Colonic mucosa (tissue), 4 donors: ENCODE measurements around the gene SPOCK2. TPM values are rescaled to one million over a fixed set of nuclear protein-coding genes. Genes with fewer than 3 reads are reported as not detected.
"Not testable (repeated sequence)": the region's sequence is repeated elsewhere in the genome, so short reads cannot be mapped to it uniquely, and the experiment has no call there.

Experiments
- DNase-seq: peaks from one replicate; pipeline ENCODE4 v3.0.0-alpha.2; 2020
- H3K27ac ChIP-seq: fragments of 200-600 bp; one replicate; pipeline ENCODE4 v1.8.0; 2021
- H3K27me3 ChIP-seq: fragments of 200-600 bp; one replicate; pipeline ENCODE4 v1.8.0; 2021
- H3K36me3 ChIP-seq: fragments of 200-600 bp; one replicate; pipeline ENCODE4 v1.8.0; 2021
- H3K4me1 ChIP-seq: fragments of 200-600 bp; one replicate; pipeline ENCODE4 v1.8.0; 2021; ENCODE audit warnings: mild to moderate bottlenecking
- H3K4me3 ChIP-seq: fragments of 200-600 bp; one replicate; pipeline ENCODE4 v1.8.0; 2021
- H3K9ac ChIP-seq, 2 donors: one replicate each; pipeline ENCODE4 v1.7.0; 2013; ENCODE audit warnings: control low read depth in 2 of 2, low read depth in 2 of 2, low read length in 2 of 2
- H3K9me3 ChIP-seq: fragments of 200-600 bp; one replicate; pipeline ENCODE4 v1.8.0; 2021
- intact Hi-C: fragments of 100-400 bp; cut with DNase I; formaldehyde crosslinking; loops from one replicate; pipeline ENCODE4 v1.14.1; 2022
- total RNA-seq, 2 donors: library from RNA; stranded (reverse); fragmentation: NEBNext Ultra II Directional in 1 of 2; extraction: Animal tissue kit (Norgen Biotek cat#: 25700) in 1 of 2; gene quantifications; one replicate each; pipeline ENCODE4 v1.2.1, GENCODE V29; 2021
- TF ChIP-seq, protein P1 (sequence below): fragments of 200-600 bp; IDR thresholded peaks from one replicate; pipeline ENCODE4 v1.8.0; 2022; ENCODE audit warnings: antibody characterized with exemption, mild to moderate bottlenecking
- donor health status: healthy.
- donor health status: DM: no; HTN: no; CAD: no.
- donor health status: DM: no; HTN: no; CAD: no.

Gene SPOCK2
- total RNA-seq, 2 donors from 2014 or later = 4.7 to 6.5 TPM

DNA sequence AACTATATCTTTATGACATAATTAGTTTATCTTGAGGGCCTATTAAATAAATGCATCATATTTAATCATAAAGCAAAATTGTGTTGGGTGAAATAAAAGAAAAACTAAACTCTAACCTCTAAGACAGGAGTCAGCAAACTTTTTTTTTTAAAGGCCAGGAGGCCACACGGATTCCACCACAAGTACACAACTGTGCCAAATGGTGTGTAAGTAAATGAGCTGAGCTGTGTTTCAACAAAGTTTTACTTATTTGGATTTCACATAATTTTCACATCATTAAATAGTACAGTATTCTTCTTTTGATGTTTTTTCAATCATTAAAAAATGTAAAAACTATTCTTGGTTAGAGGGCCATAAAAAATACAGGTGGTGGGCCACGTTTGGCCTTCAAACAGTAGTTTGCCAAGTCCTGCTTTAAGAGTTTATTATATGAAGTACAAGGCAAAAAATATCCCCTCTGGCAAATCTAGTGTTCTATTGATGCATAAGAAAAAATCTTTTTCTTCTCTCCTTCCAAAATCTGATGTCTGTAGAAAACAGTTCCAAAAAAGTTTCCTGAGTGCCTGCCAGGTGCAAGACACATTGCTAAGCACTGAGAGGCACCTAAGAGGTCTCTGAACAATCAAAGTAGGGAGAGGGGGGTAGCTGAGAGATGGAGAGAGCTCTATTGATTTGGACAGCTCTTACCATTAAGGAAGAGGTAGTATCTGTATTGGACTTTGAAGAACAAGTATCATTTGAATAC is 26.5 kb upstream of the SPOCK2 start:
- Histone ChIP-seq H3K36me3 (no peaks in the 10 kb centered on the region), H3K27ac (no peak overlapping the region), H3K9me3 (no peaks in the 10 kb centered on the region), H3K27me3 (no peaks in the 10 kb centered on the region), H3K4me1 (no peaks in the 10 kb centered on the region), H3K4me3 (no peak overlapping the region), H3K9ac (no peak overlapping the region)
- no peak for DNase-seq
- intact Hi-C loops = no loop called here
- TF ChIP-seq, protein P1, sequence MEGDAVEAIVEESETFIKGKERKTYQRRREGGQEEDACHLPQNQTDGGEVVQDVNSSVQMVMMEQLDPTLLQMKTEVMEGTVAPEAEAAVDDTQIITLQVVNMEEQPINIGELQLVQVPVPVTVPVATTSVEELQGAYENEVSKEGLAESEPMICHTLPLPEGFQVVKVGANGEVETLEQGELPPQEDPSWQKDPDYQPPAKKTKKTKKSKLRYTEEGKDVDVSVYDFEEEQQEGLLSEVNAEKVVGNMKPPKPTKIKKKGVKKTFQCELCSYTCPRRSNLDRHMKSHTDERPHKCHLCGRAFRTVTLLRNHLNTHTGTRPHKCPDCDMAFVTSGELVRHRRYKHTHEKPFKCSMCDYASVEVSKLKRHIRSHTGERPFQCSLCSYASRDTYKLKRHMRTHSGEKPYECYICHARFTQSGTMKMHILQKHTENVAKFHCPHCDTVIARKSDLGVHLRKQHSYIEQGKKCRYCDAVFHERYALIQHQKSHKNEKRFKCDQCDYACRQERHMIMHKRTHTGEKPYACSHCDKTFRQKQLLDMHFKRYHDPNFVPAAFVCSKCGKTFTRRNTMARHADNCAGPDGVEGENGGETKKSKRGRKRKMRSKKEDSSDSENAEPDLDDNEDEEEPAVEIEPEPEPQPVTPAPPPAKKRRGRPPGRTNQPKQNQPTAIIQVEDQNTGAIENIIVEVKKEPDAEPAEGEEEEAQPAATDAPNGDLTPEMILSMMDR = no peak

DNA sequence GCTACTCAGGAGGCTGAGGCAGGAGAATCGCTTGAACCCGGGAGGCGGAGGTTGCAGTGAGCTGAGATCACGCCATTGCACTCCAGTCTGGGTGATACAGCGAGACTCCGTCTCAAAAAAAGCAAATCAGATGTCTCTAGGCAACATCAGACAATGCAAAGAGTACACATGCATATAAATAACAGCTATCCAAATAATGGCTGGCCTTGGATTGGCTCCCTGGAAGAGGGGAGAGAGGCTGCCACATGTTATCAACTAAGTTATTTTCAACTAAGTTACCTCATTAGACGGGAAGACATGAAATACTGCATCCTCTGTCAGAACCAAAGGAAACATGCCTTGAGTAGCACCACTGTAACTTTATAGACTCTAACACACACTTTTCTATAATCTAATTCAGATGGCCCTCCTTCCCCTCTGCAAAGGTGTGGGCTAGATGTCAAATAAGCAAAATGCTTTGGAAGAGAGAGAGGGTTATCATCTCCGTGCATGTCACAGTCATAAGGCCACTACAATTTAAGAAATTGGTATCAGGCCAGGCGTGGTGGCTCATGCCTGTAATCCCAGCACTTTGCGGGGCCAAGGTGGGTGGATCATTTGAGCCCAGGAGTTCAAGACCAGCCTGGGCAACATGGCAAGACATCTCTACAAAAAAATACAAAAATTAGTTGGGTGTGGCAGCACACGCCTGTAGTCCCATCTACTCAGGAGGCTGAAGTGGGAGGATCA is 22.5 kb upstream of the SPOCK2 start:
- TF ChIP-seq, protein P1 = no peak
- no peaks in the 10 kb centered on the region for H3K4me1 ChIP-seq
- no peak overlapping the region for H3K27ac ChIP-seq
- H3K9me3 ChIP-seq = no peaks in the 10 kb centered on the region
- H3K4me3 ChIP-seq = no peak overlapping the region
- no peaks in the 10 kb centered on the region for H3K36me3 ChIP-seq
- intact Hi-C loops = no loop called here
- H3K27me3 ChIP-seq = no peaks in the 10 kb centered on the region
- no peak for DNase-seq
- no peak overlapping the region for H3K9ac ChIP-seq

GRCh38 chr10:72109636-72110157 is 21.3 kb upstream of the SPOCK2 start:
- no peak for DNase-seq
- Histone ChIP-seq H3K27me3 (no peaks in the 10 kb centered on the region), H3K4me1 (no peaks in the 10 kb centered on the region), H3K27ac (no peak overlapping the region), H3K4me3 (no peak overlapping the region), H3K9ac (no peak overlapping the region), H3K9me3 (no peaks in the 10 kb centered on the region), H3K36me3 (no peaks in the 10 kb centered on the region)
- intact Hi-C loops = no loop called here
- TF ChIP-seq, protein P1 = no peak

- Histone ChIP-seq H3K4me1 (no peaks in the 10 kb centered on the region), H3K9me3 (no peaks in the 10 kb centered on the region), H3K27ac (no peak overlapping the region), H3K36me3 (no peaks in the 10 kb centered on the region), H3K9ac (no peak overlapping the region), H3K4me3 (no peak overlapping the region), H3K27me3 (no peaks in the 10 kb centered on the region)
- DNase-seq = no peak
- TF ChIP-seq, protein P1 = no peak
- intact Hi-C loops = no loop called here
These were observed 20.7 kb upstream of the SPOCK2 start for GRCh38 chr10:72108830-72109635.

GRCh38 chr10:72108004-72108370 is 19.6 kb upstream of the SPOCK2 start:
- H3K27me3 ChIP-seq, H3K4me1 ChIP-seq, intact Hi-C loops, H3K9me3 ChIP-seq, H3K27ac ChIP-seq, DNase-seq, H3K36me3 ChIP-seq, H3K9ac ChIP-seq, H3K4me3 ChIP-seq: not testable (repeated sequence)
